ENCODE data around the gene SPRR5. TPM values are rescaled to one million over a fixed set of nuclear protein-coding genes. Genes with fewer than 3 reads are reported as not detected.

Gene SPRR5
- total RNA-seq, 4 donors from 2014 or later: not detected

- no peaks in the 10 kb centered on the region for H3K36me3 ChIP-seq
- TF ChIP-seq POLR2A (IDR thresholded peaks at IDR 0.05) (no peak), CTCF (IDR thresholded peaks at IDR 0.05) (no peak)
- intact Hi-C loops (cut with DNase I; ENCODE audit: low total_unique reads): no loop called here
- H3K27ac ChIP-seq: no peak overlapping the region
- no peaks in the 10 kb centered on the region for H3K4me1 ChIP-seq
- no peak overlapping the region for H3K4me3 ChIP-seq
- no peaks in the 10 kb centered on the region for H3K27me3 ChIP-seq
- no peaks in the 10 kb centered on the region for H3K9me3 ChIP-seq
- DNase-seq: no peak
Measured at GRCh38 chr1:152904688-152905440, 42.1 kb upstream of the SPRR5 start.

- H3K27ac ChIP-seq: no peak overlapping the region
- H3K9me3 ChIP-seq: no peaks in the 10 kb centered on the region
- no peaks in the 10 kb centered on the region for H3K27me3 ChIP-seq
- intact Hi-C loops (cut with DNase I; ENCODE audit: low total_unique reads): no loop called here
- H3K36me3 ChIP-seq: no peaks in the 10 kb centered on the region
- no peak for DNase-seq
- no peak overlapping the region for H3K4me3 ChIP-seq
- no peak for TF ChIP-seq CTCF (IDR thresholded peaks at IDR 0.05)
- TF ChIP-seq POLR2A (IDR thresholded peaks at IDR 0.05): no peak
- no peaks in the 10 kb centered on the region for H3K4me1 ChIP-seq
Measured at GRCh38 chr1:152906023-152906565, 40.9 kb upstream of the SPRR5 start.

GRCh38 chr1:152907686-152908601 is 39.1 kb upstream of the SPRR5 start, which contains the start of gene IVL:
TSS of gene IVL (plus strand) at chr1:152908546. CDS start at chr1:152909798, 1,252 bp downstream.
- TF ChIP-seq POLR2A (IDR thresholded peaks at IDR 0.05): no peak
- no peak for TF ChIP-seq CTCF (IDR thresholded peaks at IDR 0.05)
- Histone ChIP-seq H3K36me3 (no peaks in the 10 kb centered on the region), H3K4me1 (no peaks in the 10 kb centered on the region), H3K4me3 (no peak within 1 kb of the TSS), H3K27ac (no peak within 1 kb of the TSS), H3K27me3 (no peaks in the 10 kb centered on the region), H3K9me3 (no peaks in the 10 kb centered on the region)
- DNase-seq: no peak
- intact Hi-C loops (cut with DNase I; ENCODE audit: low total_unique reads): no loop called here

DNA sequence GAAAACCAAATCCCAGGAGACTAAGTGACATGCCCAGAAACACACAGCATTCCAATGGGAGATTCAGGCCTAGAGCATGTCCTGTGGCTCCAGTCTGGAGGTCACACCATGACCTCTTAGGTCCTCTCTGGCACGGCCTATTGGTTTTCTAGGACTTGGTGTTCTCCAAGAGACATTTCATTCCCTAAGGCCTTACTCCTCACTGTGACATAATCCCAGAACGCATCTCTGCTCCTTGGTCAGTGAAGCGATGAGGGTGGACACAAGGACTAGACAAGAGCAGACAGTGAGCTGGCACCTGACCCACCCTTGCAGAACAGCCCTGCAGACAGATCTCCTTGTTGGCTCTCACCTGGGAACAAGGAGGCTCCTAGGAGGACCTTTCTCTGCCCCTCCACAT is 37.8 kb upstream of the SPRR5 start:
- Histone ChIP-seq H3K36me3 (no peaks in the 10 kb centered on the region), H3K27me3 (no peaks in the 10 kb centered on the region), H3K27ac (no peak overlapping the region), H3K9me3 (no peaks in the 10 kb centered on the region), H3K4me3 (no peak overlapping the region), H3K4me1 (no peaks in the 10 kb centered on the region)
- TF ChIP-seq CTCF (IDR thresholded peaks at IDR 0.05): no peak
- TF ChIP-seq POLR2A (IDR thresholded peaks at IDR 0.05): no peak
- no peak for DNase-seq
- intact Hi-C loops (cut with DNase I; ENCODE audit: low total_unique reads): no loop called here

Measured in uterus (tissue), 4 donors.